IMR-90 (cell line): ENCODE results near the gene EGF.

Experiments
- BHLHE40 ChIP-seq: fragments of 150-350 bp; IDR thresholded peaks from 2 replicates; pipeline ENCODE4 v1.6.1; 2016; ENCODE audit warnings: mild to moderate bottlenecking, low read depth, low read length
- CEBPB ChIP-seq: IDR thresholded peaks from 2 replicates; pipeline ENCODE4 v1.6.1; 2012; ENCODE audit warnings: low read depth, low read length, improper control_type of control experiment
- CHD1 ChIP-seq: IDR thresholded peaks from 2 replicates; pipeline ENCODE4 v1.6.1; 2012; ENCODE audit warnings: low read depth, low read length, improper control_type of control experiment
- FOS ChIP-seq: fragments of 150-350 bp; IDR thresholded peaks from 2 replicates; pipeline ENCODE4 v1.6.1; 2016; ENCODE audit warnings: low read depth, low read length
- MAFK ChIP-seq: IDR thresholded peaks from 2 replicates; pipeline ENCODE4 v1.6.1; 2012; ENCODE audit warnings: low read depth, low read length, improper control_type of control experiment
- MAZ ChIP-seq: IDR thresholded peaks from 2 replicates; pipeline ENCODE4 v1.6.1; 2012; ENCODE audit warnings: low read depth, mild to moderate bottlenecking, low read length, improper control_type of control experiment, moderate library complexity, borderline replicate concordance
- MXI1 ChIP-seq: IDR thresholded peaks from 2 replicates; pipeline ENCODE4 v1.6.1; 2012; ENCODE audit warnings: low read depth, mild to moderate bottlenecking, low read length, moderate library complexity, borderline replicate concordance
- POLR2A ChIP-seq: IDR thresholded peaks from 2 replicates; pipeline ENCODE4 v1.6.1; 2012; ENCODE audit warnings: mild to moderate bottlenecking, low read depth, low read length
- RAD21 ChIP-seq: IDR thresholded peaks from 2 replicates; pipeline ENCODE4 v1.6.1; 2012; ENCODE audit warnings: low read length, improper control_type of control experiment
- RFX5 ChIP-seq: IDR thresholded peaks from 2 replicates; pipeline ENCODE4 v1.8.0; 2012; ENCODE audit warnings: low read depth, mild to moderate bottlenecking, low read length, moderate library complexity
- SMC3 ChIP-seq: fragments of 150-350 bp; IDR thresholded peaks from 2 replicates; pipeline ENCODE4 v1.6.1; 2016; ENCODE audit warnings: low read depth, mild to moderate bottlenecking, antibody characterized with exemption, low read length, moderate library complexity
- TF ChIP-seq, protein P1 (sequence below): conservative IDR thresholded peaks from 2 replicates; pipeline ENCODE4 v1.5.1; 2012; ENCODE audit warnings: mild to moderate bottlenecking, low read depth, low read length, improper control_type of control experiment
- TF ChIP-seq, protein P2 (sequence below): fragments of 150-350 bp; IDR thresholded peaks from 2 replicates; pipeline ENCODE4 v1.6.1; 2017; ENCODE audit warnings: mild to moderate bottlenecking, antibody characterized with exemption, low read length, low read depth
- TF ChIP-seq, protein P3 (sequence below): fragments of 150-350 bp; IDR thresholded peaks from 2 replicates; pipeline ENCODE4 v1.6.1; 2016; ENCODE audit warnings: low read depth, mild to moderate bottlenecking, low read length, moderate library complexity, borderline replicate concordance

DNA sequence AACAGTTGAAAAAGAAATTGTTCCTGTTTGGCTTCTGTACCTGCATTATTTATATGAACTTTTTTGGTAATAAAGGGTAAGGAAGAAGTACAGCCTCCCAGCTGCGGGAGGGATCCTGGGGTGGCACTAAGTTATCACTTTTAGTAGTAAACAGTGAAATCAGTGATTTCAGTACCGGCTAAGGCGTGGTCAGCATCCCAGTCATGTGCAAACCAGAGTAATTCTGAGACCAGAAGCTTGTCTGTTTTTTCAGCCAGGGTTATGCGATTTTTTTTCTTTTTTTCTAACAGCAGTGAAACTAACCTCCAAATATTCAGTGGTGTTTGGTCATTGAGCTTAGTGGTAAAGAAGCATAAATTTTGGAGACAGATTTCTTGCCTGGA lies 3.3 kb downstream of the EGF start:
- TF ChIP-seq, protein P1, sequence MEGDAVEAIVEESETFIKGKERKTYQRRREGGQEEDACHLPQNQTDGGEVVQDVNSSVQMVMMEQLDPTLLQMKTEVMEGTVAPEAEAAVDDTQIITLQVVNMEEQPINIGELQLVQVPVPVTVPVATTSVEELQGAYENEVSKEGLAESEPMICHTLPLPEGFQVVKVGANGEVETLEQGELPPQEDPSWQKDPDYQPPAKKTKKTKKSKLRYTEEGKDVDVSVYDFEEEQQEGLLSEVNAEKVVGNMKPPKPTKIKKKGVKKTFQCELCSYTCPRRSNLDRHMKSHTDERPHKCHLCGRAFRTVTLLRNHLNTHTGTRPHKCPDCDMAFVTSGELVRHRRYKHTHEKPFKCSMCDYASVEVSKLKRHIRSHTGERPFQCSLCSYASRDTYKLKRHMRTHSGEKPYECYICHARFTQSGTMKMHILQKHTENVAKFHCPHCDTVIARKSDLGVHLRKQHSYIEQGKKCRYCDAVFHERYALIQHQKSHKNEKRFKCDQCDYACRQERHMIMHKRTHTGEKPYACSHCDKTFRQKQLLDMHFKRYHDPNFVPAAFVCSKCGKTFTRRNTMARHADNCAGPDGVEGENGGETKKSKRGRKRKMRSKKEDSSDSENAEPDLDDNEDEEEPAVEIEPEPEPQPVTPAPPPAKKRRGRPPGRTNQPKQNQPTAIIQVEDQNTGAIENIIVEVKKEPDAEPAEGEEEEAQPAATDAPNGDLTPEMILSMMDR, result no peak
- TF ChIP-seq CHD1, result no peak
- TF ChIP-seq MAZ, result no peak
- TF ChIP-seq POLR2A, result no peak
- TF ChIP-seq SMC3, result no peak
- TF ChIP-seq RAD21, result no peak
- TF ChIP-seq, protein P2, sequence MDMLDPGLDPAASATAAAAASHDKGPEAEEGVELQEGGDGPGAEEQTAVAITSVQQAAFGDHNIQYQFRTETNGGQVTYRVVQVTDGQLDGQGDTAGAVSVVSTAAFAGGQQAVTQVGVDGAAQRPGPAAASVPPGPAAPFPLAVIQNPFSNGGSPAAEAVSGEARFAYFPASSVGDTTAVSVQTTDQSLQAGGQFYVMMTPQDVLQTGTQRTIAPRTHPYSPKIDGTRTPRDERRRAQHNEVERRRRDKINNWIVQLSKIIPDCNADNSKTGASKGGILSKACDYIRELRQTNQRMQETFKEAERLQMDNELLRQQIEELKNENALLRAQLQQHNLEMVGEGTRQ, result no peak
- TF ChIP-seq BHLHE40, result no peak
- no peak for TF ChIP-seq MAFK
- TF ChIP-seq FOS, result no peak
- TF ChIP-seq MXI1, result no peak
- TF ChIP-seq, protein P3, sequence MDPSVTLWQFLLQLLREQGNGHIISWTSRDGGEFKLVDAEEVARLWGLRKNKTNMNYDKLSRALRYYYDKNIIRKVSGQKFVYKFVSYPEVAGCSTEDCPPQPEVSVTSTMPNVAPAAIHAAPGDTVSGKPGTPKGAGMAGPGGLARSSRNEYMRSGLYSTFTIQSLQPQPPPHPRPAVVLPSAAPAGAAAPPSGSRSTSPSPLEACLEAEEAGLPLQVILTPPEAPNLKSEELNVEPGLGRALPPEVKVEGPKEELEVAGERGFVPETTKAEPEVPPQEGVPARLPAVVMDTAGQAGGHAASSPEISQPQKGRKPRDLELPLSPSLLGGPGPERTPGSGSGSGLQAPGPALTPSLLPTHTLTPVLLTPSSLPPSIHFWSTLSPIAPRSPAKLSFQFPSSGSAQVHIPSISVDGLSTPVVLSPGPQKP, result no peak
- no peak for TF ChIP-seq CEBPB
- TF ChIP-seq RFX5, result no peak
